Loucy (cell line): ENCODE data around the gene GBP2.

Source experiments
- CTCF ChIP-seq: fragments of 200-600 bp; sonication (generic); conservative IDR thresholded peaks from 2 replicates; pipeline ENCODE4 v1.5.1; 2014; ENCODE audit warnings: mild to moderate bottlenecking, antibody characterized with exemption, low read length
- EZH2phosphoT487 ChIP-seq: fragments of 200-600 bp; IDR thresholded peaks from 2 replicates; pipeline ENCODE4 v1.6.1; 2018; ENCODE audit warnings: antibody characterized with exemption, mild to moderate bottlenecking, moderate library complexity, borderline replicate concordance

- TF ChIP-seq CTCF = no peak
- TF ChIP-seq EZH2phosphoT487 = no peak
These were observed 21.2 kb downstream of the GBP2 start for GRCh38 chr1:89104687-89105086.
